Lower leg skin (tissue), 4 donors: ENCODE data around the gene DDX10. TPM values are rescaled to one million over a fixed set of nuclear protein-coding genes. Genes with fewer than 3 reads are reported as not detected.

Source experiments
- DNase-seq, 2 donors: peaks; one replicate each; pipeline ENCODE4 v3.0.0-alpha.2; 2019; ENCODE audit warnings: low spot score in 2 of 2
- H3K4me3 ChIP-seq: fragments of 200-600 bp; sonication (generic); 2 replicates; pipeline ENCODE4 v1.5.1; 2017; ENCODE audit warnings: mild to moderate bottlenecking, low read depth; ENCODE audit not compliant: poor library complexity, severe bottlenecking
- CTCF ChIP-seq, 3 donors: fragments of 450-650 bp; IDR thresholded peaks; one replicate each; pipeline ENCODE4 v1.5.1; 2016; ENCODE audit warnings: antibody characterized with exemption in 3 of 3, mild to moderate bottlenecking in 3 of 3, moderate library complexity in 2 of 3
- POLR2A ChIP-seq, 2 donors: fragments of 450-650 bp; IDR thresholded peaks; one replicate each; pipeline ENCODE4 v1.6.1; 2016 to 2017; ENCODE audit warnings: antibody characterized with exemption in 2 of 2, mild to moderate bottlenecking in 1 of 2, moderate library complexity in 1 of 2
- WGBS, 2 donors: methylation state at CpG; one replicate each; pipeline ENCODE4 v1.1.5; 2018; 5-methylcytosine and 5-hydroxymethylcytosine counted together
- intact Hi-C: fragments of 100-400 bp; cut with DNase I; formaldehyde crosslinking; loops from one replicate; pipeline ENCODE4 v1.15.0; 2023; ENCODE audit warnings: low total_unique reads
- total RNA-seq, 4 donors: library from RNA; depleted of rRNA; stranded (reverse); fragments of >200 nt; gene quantifications; one replicate each; pipeline ENCODE4 v1.1.0, GENCODE V29; 2016

Gene DDX10
- total RNA-seq, 4 donors from 2014 or later, result 18.4 to 33.5 (median 22.2) TPM

- no peak overlapping the region for H3K4me3 ChIP-seq
- TF ChIP-seq CTCF (IDR thresholded peaks at IDR 0.05) (no peak), POLR2A (IDR thresholded peaks at IDR 0.05) (no peak)
- intact Hi-C loops, result no loop called here
- DNase-seq, result no peak
- WGBS, 2 donors, result 90 to 91% methylated on average over 3 of the region's 3 CpGs
Observed at GRCh38 chr11:108901359-108901758, 236.5 kb downstream of the DDX10 start.

- intact Hi-C loops, result no loop called here
- 50 to 53% methylated on average over 2 of the region's 2 CpGs for WGBS, 2 donors
- DNase-seq, result no peak
- TF ChIP-seq POLR2A (IDR thresholded peaks at IDR 0.05) (no peak), CTCF (IDR thresholded peaks at IDR 0.05) (no peak)
- H3K4me3 ChIP-seq, result no peak overlapping the region
Observed at GRCh38 chr11:108902027-108902469, 237.2 kb downstream of the DDX10 start.

GRCh38 chr11:108904480-108904879 is 239.6 kb downstream of the DDX10 start:
- TF ChIP-seq CTCF (IDR thresholded peaks at IDR 0.05) (no peak), POLR2A (IDR thresholded peaks at IDR 0.05) (no peak)
- H3K4me3 ChIP-seq, result no peak overlapping the region
- DNase-seq, result no peak
- WGBS, 2 donors, result 75 to 89% methylated on average over 1 of the region's 1 CpG
- intact Hi-C loops, result no loop called here

- intact Hi-C loops, result no loop called here
- no peak overlapping the region for H3K4me3 ChIP-seq
- no peak for DNase-seq
- TF ChIP-seq POLR2A (IDR thresholded peaks at IDR 0.05), result no peak
- no peak for TF ChIP-seq CTCF (IDR thresholded peaks at IDR 0.05)
Observed at GRCh38 chr11:108906329-108906728, 241.5 kb downstream of the DDX10 start.

- no peak overlapping the region for H3K4me3 ChIP-seq
- WGBS, 2 donors, result 65 to 71% methylated on average over 2 of the region's 2 CpGs
- intact Hi-C loops, result no loop called here
- TF ChIP-seq CTCF (IDR thresholded peaks at IDR 0.05) (no peak), POLR2A (IDR thresholded peaks at IDR 0.05) (no peak)
- no peak for DNase-seq
Observed at GRCh38 chr11:108906826-108907225, 242.0 kb downstream of the DDX10 start.

GRCh38 chr11:108909041-108909440 is 244.2 kb downstream of the DDX10 start:
- DNase-seq, result no peak
- no peak overlapping the region for H3K4me3 ChIP-seq
- WGBS, 2 donors, result 97 to 100% methylated on average over 4 to 5 of the region's 5 CpGs
- TF ChIP-seq CTCF (IDR thresholded peaks at IDR 0.05) (no peak), POLR2A (IDR thresholded peaks at IDR 0.05) (no peak)
- intact Hi-C loops, result no loop called here
